AG08395 (cell line): Measurements from ENCODE around the gene KCTD16.

Source experiments
- DNase-seq: peaks from one replicate; pipeline ENCODE4 v3.0.0; 2012; ENCODE audit warnings: mixed read lengths, low spot score

KCTD16 gene

GRCh38 chr5:144170276-144171024 lies at the start of gene KCTD16, which contains the start of gene YIPF5:
Gene KCTD16 (plus strand): TSS chr5:144170873.
Gene YIPF5 (minus strand): TSS chr5:144170659. CDS start chr5:144169955, 704 bp downstream.
- peak; percentile 99 for DNase-seq

DNA sequence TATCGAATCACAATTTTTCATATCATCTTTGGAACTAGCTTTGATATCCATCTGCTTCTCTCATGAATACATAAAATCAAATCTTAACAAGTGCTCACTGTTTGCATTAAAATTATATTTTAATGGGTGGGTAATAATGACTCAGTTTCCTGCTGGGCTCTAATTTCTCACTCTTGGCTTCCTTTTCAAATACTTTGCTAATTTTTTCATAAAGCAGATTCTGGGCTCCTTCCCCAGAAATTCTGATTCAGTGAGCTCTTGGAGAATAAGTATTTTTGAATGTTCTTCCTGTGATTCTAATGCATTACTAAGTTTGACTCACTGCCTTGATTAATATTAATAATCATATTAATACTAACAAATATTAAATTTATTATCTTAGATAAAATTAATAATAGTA lies 49.1 kb upstream of the KCTD16 start:
- DNase-seq: peak; percentile 13

DNA sequence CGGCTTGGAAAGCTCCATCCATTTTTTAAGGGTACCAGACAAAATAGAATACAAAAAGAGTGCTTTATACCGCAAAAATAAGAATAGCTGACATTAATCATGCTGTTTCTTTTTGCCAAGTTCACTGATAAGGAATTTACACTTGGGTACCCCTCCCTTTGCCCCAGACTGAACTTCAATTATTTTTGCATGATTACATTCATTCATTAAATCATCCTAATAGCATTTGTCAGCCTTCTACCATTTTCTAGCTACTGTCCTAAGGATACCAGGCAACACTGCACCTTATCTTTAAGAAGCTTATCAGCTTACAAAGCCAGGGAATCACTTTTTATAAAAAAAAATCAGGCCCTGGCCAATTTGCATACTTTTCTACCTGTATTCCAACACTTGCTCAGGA lies 48.6 kb upstream of the KCTD16 start:
- DNase-seq: no peak

DNA sequence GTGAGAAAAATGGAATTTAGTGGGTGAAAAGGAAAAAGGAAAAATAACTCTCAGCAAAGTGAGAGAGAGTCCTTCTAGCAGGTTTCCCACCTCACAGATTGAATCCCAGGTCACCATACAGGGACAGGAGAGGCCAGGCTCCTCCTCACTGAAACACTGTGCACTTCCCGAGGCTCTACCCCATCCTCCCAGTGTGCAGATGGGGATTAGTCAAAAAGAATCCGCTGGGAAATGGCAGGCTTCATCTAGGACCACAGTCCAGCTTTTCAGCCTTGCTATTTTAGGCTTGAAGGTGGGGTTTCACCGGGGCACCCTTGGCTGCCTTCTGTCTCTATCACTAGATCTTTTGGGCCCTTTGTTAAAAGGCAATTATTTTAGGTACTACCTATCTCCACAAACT lies 48.0 kb upstream of the KCTD16 start:
- DNase-seq: no peak

DNA sequence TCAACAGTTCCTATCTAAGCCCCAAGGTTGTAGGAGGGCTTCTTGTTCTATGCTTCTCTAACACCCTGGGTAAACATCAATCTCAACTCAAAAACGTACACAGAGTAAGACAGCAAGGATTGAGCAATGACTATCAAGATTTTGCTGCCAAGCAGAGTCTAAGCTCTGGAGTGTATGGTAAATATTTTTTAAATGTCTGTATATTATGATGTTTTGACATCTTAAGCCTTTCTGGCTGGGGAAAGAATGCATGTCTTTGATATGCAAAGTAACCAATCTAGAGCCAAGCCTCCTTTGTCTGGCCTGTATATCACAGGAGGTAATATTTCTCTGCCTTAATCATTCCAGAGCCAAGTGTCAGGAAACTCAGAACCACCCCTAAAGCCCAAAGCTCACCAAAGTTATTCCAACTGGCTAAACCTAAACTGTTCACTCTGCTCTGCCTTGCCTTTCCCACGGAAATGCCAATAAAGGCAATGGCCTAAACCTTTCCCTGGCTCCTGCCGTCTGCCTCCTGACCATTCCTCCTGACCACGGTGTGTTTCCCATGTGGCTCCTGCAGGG lies 45.4 kb upstream of the KCTD16 start:
- DNase-seq: peak; percentile 20

DNA sequence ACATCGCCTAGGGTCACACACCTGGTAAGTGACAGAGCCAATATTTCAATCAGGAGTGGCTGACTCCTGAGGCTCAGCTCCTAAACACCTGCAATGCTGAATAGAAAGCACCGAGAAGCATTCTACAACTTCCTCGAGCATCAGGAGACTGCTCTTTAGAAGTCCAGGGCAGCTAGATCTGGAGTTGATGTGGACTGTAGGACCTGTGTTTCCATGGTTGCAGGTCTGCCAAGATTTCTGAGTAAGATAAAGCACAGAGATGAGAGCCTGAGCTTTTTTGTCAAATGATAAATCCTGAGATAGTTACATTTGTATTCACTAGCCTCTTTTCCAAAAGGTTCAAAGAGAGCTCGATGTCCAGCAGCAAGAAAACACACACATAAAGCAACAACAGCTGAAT lies 44.0 kb upstream of the KCTD16 start:
- no peak for DNase-seq

DNA sequence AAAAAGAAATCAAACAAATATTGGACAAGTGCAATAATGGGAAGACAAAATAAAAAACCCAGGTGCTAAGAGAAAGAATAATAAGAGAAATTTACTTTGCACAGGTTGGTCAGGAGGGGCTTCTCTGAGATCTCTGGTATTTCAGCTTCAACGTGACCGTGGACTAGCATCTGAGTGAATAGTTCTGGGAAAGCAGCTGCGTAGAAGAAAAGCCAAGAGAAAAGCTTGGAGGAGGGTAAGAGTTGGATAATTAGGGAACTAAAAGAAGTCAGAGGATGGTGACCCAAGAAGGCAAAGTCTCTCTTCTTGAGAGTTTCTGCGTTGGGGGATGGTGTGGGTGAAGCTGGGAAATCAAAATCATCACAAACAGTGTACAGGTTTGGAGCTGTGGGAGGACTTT lies 41.8 kb upstream of the KCTD16 start:
- DNase-seq: no peak

DNA sequence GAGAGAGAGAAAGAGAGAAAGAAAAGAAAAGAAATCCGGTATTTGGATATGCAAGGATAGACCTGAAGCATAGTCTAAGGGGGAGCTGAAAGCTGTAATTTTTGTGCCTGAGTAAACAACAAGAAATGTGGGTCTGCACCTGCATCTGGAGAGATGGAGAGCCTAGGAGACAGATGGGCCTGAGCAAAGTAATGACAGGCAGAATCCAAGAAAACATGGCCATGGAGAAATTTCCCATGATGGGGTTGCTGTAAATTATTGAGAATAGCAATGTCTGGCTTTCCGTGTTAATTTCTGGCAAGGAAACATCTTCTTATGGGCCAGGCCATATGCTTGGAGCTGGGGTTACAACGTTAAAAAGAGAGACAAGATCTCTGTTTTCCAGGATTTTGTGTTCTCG lies 40.4 kb upstream of the KCTD16 start:
- DNase-seq: no peak

- no peak for DNase-seq
These were observed 39.4 kb upstream of the KCTD16 start for GRCh38 chr5:144131261-144131660.

- DNase-seq: no peak
These were observed 37.5 kb upstream of the KCTD16 start for GRCh38 chr5:144133050-144133633.

GRCh38 chr5:144134194-144134826 lies 36.4 kb upstream of the KCTD16 start:
- DNase-seq: no peak

GRCh38 chr5:144135113-144135762 lies 35.4 kb upstream of the KCTD16 start:
- DNase-seq: no peak

DNA sequence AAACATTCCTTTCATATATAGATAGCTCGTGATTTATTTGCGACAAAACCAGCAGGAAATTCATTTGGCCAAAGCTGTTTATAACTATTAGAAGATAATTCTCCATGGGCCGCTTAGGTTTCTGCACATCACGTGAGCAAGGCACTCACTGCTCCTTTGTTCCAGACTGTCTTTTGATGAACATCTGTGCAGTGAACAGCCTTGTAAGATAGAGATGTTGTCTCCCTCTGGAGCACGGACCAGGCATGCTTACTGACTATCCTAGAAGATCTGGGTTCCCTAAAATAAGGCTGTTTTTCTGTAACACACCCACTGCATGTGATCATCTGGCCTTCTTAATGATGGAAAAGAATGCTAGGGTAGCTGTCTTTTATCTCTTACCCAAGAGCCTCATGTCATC lies 31.1 kb upstream of the KCTD16 start:
- peak; percentile 43 for DNase-seq

- no peak for DNase-seq
These were observed 29.1 kb upstream of the KCTD16 start for GRCh38 chr5:144141585-144141984.

DNA sequence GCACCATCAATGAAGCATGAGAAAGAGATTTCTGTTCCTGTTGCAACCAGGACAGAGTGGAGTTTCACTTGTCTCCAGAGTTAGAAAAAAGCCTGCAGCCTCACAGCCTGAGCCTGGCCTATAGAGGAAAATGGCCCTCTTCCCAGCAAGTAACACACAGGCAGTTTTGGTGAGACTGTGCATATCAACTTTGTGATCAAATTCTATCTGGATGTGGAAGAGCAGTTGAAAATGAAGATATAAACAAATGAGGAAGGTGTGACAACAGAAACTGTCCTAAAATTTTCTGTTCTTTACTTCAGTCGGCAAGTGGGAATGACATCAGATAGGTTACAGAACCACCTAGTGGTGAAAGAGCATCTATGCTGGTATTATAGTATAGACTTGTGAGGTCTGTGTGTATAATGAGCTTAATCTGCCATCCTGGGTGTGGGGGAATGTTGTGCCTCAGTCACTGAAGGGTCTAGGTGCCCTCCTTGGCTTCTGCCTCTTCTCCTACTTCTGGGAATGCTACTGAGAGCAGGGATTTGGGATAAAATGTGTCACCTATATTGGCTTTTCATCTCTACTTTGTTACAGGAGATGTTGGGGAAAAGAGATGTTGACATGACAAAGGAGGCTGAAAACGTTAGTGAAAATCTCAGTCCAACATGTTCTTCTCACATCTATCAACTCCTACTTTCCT lies 28.4 kb upstream of the KCTD16 start:
- DNase-seq: peak; percentile 63

GRCh38 chr5:144142824-144143162 lies 27.9 kb upstream of the KCTD16 start:
- DNase-seq: no peak

- DNase-seq: no peak
These were observed 27.0 kb upstream of the KCTD16 start for GRCh38 chr5:144143625-144144024.

DNA sequence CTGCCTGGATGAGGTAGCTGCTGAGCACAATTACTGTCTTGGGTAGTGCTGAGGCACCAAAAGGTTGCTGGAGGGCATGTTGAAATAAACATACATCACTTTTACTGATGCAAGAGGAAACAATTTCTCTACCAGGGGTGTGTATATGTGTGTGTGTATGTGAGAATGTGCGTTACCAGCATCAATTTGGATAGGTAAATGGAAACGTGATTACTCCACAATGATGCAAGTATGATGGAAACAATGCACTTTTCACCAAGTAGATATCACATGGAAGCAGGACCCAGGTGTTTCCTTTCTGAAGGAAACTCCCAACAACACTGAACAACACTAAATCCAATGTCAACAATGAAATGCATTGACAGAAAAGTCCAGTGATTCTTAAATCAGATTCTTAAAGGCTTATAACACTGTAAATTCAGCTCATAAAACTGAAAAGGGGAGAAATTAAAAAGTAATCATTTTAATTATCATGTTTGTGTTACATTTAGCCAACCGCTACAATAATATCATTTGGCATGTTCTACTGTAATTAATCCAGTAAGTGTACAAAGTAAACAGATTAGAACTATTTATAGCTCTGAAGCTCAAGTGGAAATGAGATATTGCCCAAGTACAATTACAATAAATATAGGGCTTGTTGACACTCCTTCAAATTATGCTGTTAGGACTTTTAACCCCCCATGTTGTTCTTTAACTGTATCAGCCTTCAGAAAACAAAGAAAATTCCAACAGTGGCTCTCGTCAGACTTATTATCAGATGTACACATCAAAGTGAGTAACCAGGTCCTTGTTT lies 25.5 kb upstream of the KCTD16 start:
- DNase-seq: no peak

DNA sequence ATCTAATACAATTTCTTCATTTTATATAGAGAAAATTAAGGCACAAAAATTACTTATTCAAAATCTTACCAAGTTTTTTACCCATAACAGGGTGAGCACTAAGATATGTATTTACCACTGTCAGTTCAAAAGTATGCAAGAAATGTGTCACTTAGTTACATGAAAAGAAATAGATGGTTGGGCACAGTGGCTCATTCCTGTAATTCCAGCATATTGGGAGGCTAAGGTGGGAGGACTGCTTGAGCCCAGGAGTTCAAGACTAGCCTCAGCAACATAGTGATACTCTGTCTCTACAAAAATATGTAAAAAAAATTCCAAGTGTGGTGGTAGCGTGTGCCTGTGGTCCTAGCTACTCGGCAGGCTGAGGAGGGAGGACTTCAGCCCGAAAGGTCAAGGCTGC lies 19.6 kb upstream of the KCTD16 start:
- peak; percentile 23 for DNase-seq

DNA sequence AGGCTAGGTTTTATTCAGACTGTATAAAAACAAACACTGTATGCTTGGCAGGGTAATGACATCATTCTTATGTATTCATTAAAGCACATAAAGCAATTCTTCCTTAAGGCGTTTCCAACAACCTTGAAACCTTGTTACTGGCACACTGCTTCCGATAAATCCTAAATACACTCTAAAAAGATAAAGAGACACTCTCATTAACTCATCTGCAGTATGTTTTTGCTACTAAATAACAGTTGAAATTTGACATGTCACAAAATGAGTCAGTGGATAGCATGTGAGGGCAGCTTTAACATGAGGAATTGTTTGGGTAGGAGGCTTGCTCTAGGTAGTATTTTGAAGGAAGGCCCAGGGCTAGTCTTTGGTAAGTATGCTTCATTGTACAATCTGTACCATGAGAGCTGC lies 13.9 kb upstream of the KCTD16 start:
- no peak for DNase-seq

DNA sequence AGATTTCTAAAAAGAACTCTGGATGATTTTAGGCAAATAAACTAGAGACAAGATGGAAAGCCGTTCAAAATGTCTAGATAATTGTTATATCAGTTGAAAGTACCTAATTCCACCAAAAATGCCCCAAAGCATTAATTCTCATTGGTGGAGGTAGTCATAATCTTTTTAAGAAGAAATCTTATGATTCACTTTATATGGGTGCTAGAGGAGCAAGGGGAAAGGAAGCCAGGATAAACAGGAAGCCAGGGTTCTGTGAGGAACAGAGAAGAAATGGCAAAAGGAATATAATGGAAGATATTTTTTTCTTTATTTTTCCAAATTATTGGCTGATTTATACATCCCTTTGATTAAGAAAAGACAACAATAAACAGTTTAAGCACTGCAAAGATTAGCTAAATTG lies 8.0 kb upstream of the KCTD16 start:
- no peak for DNase-seq
